Naive thymus-derived CD4-positive, alpha-beta T cell (primary cell): ENCODE data around the gene JMJD6. TPM values are rescaled to one million over a fixed set of nuclear protein-coding genes. Genes with fewer than 3 reads are reported as not detected.

Experiments
- ATAC-seq: fragments of 150-1000 bp; cut with Tn5 transposase; 2 replicates; pipeline ENCODE4 v1.10.0; 2021; ENCODE audit warnings: mild to moderate bottlenecking, moderate library complexity
- CTCF ChIA-PET: fragments of 350-600 bp; sonication (Branson Sonifier 250); formaldehyde crosslinking; loops from one replicate; lab custom pipeline; 2021; ENCODE audit warnings: antibody characterized with exemption; lab: Charles Lee
- POLR2A ChIA-PET: fragments of 350-600 bp; sonication (Branson Sonifier 250); formaldehyde crosslinking; loops from one replicate; lab custom pipeline; 2021; ENCODE audit warnings: antibody characterized with exemption, inconsistent platforms; lab: Charles Lee
- DNase-seq, 9 donors: peaks; one replicate each; pipeline versions ENCODE4 v3.0.0 to v3.0.0-alpha.2; 2020 to 2022; ENCODE audit warnings: mixed read lengths in 1 of 9
- H3K27ac ChIP-seq: one replicate; pipeline ENCODE4 v1.7.0; 2013; ENCODE audit warnings: mild to moderate bottlenecking, low read depth, low read length, moderate library complexity
- H3K27me3 ChIP-seq, 2 donors: one replicate each; pipeline ENCODE4 v1.7.0; 2013; ENCODE audit warnings: low read length in 2 of 2, mild to moderate bottlenecking in 2 of 2, moderate library complexity in 2 of 2; ENCODE audit not compliant: control insufficient read depth in 2 of 2, insufficient read depth in 2 of 2
- H3K36me3 ChIP-seq, 3 experiments: 1 replicate in 2 of 3; 2 replicates in 1 of 3; pipeline ENCODE4 v1.7.0; 2013; ENCODE audit warnings: low read length in 3 of 3, mild to moderate bottlenecking in 3 of 3, moderate library complexity in 1 of 3; ENCODE audit not compliant: insufficient read depth in 3 of 3, control insufficient read depth in 2 of 3
- H3K4me1 ChIP-seq, 2 donors: one replicate each; pipeline ENCODE4 v1.7.0; 2013; ENCODE audit warnings: low read length in 2 of 2, mild to moderate bottlenecking in 2 of 2, moderate library complexity in 1 of 2; ENCODE audit not compliant: control insufficient read depth in 2 of 2, insufficient read depth in 2 of 2
- H3K4me3 ChIP-seq: 2 replicates; pipeline ENCODE4 v1.7.0; 2013; ENCODE audit warnings: mild to moderate bottlenecking, low read length
- H3K9me3 ChIP-seq, 3 experiments: 1 replicate in 2 of 3; 2 replicates in 1 of 3; pipeline ENCODE4 v1.7.0; 2013; ENCODE audit warnings: low read length in 3 of 3; ENCODE audit not compliant: control insufficient read depth in 2 of 3
- H3K27ac Mint-ChIP-seq, 9 donors: one replicate each; pipeline ENCODE4 v1.8.0; 2020 to 2022; ENCODE audit warnings: mixed read lengths in 9 of 9, mild to moderate bottlenecking in 8 of 9, moderate library complexity in 5 of 9, inconsistent platforms in 2 of 9
- H3K27me3 Mint-ChIP-seq, 5 donors: one replicate each; pipeline ENCODE4 v1.8.0; 2021 to 2022; ENCODE audit warnings: mixed read lengths in 5 of 5, mild to moderate bottlenecking in 1 of 5
- H3K36me3 Mint-ChIP-seq, 5 donors: one replicate each; pipeline ENCODE4 v1.8.0; 2020 to 2022; ENCODE audit warnings: mixed read lengths in 5 of 5, mild to moderate bottlenecking in 3 of 5, inconsistent platforms in 1 of 5
- H3K4me1 Mint-ChIP-seq, 7 donors: one replicate each; pipeline ENCODE4 v1.8.0; 2020 to 2022; ENCODE audit warnings: mixed read lengths in 7 of 7, mild to moderate bottlenecking in 3 of 7, inconsistent platforms in 1 of 7
- H3K4me3 Mint-ChIP-seq, 10 donors: one replicate each; pipeline ENCODE4 v1.8.0; 2020 to 2022; ENCODE audit warnings: mild to moderate bottlenecking in 10 of 10, mixed read lengths in 10 of 10, moderate library complexity in 6 of 10, inconsistent platforms in 2 of 10
- H3K9me3 Mint-ChIP-seq, 11 donors: one replicate each; pipeline ENCODE4 v1.8.0; 2020 to 2022; ENCODE audit warnings: mixed read lengths in 11 of 11, mild to moderate bottlenecking in 4 of 11, inconsistent platforms in 1 of 11, moderate library complexity in 1 of 11
- intact Hi-C, 2 donors: fragments of 100-400 bp; cut with micrococcal nuclease; formaldehyde crosslinking; loops; one replicate each; pipeline ENCODE4 v1.15.1; 2023
- polyA plus RNA-seq, 2 donors: library from polyadenylated mRNA; unstranded; fragments of 300-500 nt; fragmentation: Illumina TruSeq; gene quantifications; one replicate each; pipeline ENCODE4 v1.2.3, GENCODE V29; 2021
- total RNA-seq, 6 experiments: library from RNA in 5 of 6; stranded (reverse) in 5 of 6; gene quantifications; 1 replicate in 5 of 6; 2 replicates in 1 of 6; pipeline ENCODE4 v1.2.3 and lab custom pipeline; 2021 to 2026

The JMJD6 gene
- total and polyA plus RNA-seq, 7 experiments from 2014 or later, result 18.5 to 132 (median 45.6) TPM

DNA sequence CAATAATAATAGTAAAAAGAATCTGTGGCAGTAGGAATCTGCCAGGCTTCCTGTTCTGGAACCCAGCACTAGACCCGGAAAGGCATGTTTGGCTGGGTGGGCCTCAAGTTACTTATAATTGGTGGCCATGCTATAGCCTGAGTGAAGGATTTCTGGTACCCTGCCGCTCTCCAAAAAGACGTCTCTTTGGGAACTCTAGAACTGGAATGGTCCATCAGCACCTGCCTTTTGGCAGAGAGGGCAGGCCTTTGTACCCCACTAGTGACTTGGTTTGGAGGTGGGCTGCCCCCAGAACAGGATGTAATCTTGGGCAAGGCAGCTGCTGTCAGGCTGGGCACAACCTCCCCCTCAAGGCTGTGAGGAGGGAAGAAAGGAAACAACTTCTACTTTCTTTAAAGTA lies 53.5 kb downstream of the JMJD6 start:
- H3K9me3 Mint-ChIP-seq, result peaks cover 0 to 4% (median 0%) of the 10 kb centered on the region in 11 donors
- Histone ChIP-seq H3K27me3 (no peaks in the 10 kb centered on the region), H3K4me3 (no peak overlapping the region), H3K4me1 (peaks cover 23 to 29% of the 10 kb centered on the region in 2 donors), H3K36me3 (no peaks in the 10 kb centered on the region), H3K27ac (no peak overlapping the region), H3K9me3 (no peaks in the 10 kb centered on the region)
- H3K4me3 Mint-ChIP-seq, result peak overlapping the region; percentile 81 to 98 (median 92)
- no peak for DNase-seq
- intact Hi-C loops, result loop anchor here (5.0 to 10.0 kb wide), 4 partner anchors 156 to 528 kb away; partner anchors contain the start of genes FOXJ1 (in 1 of the 2), PRPSAP1 (in 1 of the 2) and UBE2O (in 1 of the 2)
- ATAC-seq, result no peak
- peaks cover 0 to 4% (median 0%) of the 10 kb centered on the region in 5 donors for H3K27me3 Mint-ChIP-seq
- H3K36me3 Mint-ChIP-seq, result peaks cover 0 to 9% (median 0%) of the 10 kb centered on the region in 5 donors
- H3K4me1 Mint-ChIP-seq, result peaks cover 20 to 43% (median 31%) of the 10 kb centered on the region in 7 donors
- ChIA-PET CTCF (interaction anchor here (1.2 kb wide), 1 partner anchor 150 kb away, joined by 3 read pairs; no protein-coding TSS in a partner anchor), POLR2A (interaction anchor here (1.4 to 1.7 kb wide), 2 partner anchors 8 to 15 kb away, joined by 3 to 6 read pairs; no protein-coding TSS in a partner anchor)
- H3K27ac Mint-ChIP-seq, result peak overlapping the region in 8 of 9 donors; percentile 88 to 99 (median 97)

DNA sequence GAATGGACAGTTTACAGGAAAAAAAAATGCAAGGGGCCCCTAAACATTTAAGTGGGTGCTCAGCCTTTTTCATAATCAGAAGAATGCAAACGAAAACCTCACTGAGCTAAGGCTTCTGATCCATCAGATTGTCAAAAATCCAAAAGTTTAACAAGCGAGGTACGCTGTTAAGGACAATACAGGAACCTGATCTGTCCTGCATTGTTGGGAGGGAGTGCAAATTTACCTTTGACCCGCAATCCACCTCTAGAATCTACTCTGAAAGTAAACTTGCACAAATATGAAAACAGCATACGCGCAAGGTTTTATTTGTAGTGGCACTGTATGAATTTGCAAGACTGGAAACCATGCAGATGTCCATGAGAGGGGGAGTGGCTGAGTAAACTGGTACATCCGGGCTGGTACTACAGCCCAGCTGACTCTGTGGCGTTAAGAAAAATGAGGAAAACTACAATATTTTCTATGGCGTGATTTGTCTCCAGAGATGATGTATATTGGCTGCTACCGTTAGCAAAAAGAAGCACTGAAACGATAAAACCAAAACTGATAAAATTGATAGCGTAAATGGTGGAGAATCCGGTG lies 54.0 kb downstream of the JMJD6 start:
- no peaks in the 10 kb centered on the region for H3K9me3 ChIP-seq
- peak overlapping the region; percentile 81 to 98 (median 92) for H3K4me3 Mint-ChIP-seq
- no peaks in the 10 kb centered on the region for H3K27me3 ChIP-seq
- peaks cover 0 to 8% (median 0%) of the 10 kb centered on the region in 5 donors for H3K27me3 Mint-ChIP-seq
- peak overlapping the region; percentile 76 for H3K4me3 ChIP-seq
- H3K27ac Mint-ChIP-seq, result peak overlapping the region; percentile 88 to 99 (median 96)
- no peak for ATAC-seq
- intact Hi-C loops, result loop anchor here (5.0 to 10.0 kb wide), 4 partner anchors 155 to 528 kb away; partner anchors contain the start of genes FOXJ1 (in 1 of the 2), PRPSAP1 (in 1 of the 2) and UBE2O (in 1 of the 2)
- CTCF ChIA-PET, result interaction anchor here (0.6 to 2.3 kb wide), 3 partner anchors 49 to 149 kb away, joined by 6 to 7 read pairs (median 7); no protein-coding TSS in a partner anchor
- no peaks in the 10 kb centered on the region for H3K36me3 ChIP-seq
- H3K4me1 ChIP-seq, result peaks cover 19 to 26% of the 10 kb centered on the region in 2 donors
- DNase-seq, result peak in 1 of 9 donors; percentile 10
- H3K9me3 Mint-ChIP-seq, result peaks cover 0 to 4% (median 0%) of the 10 kb centered on the region in 11 donors
- peak overlapping the region; percentile 84 for H3K27ac ChIP-seq
- H3K36me3 Mint-ChIP-seq, result peaks cover 0 to 9% (median 0%) of the 10 kb centered on the region in 5 donors
- H3K4me1 Mint-ChIP-seq, result peaks cover 20 to 43% (median 31%) of the 10 kb centered on the region in 7 donors
- POLR2A ChIA-PET, result interaction anchor here (0.6 to 3.2 kb wide), 20 partner anchors 9 to 538 kb away, joined by 3 to 23 read pairs (median 4); partner anchors contain the start of genes METTL23, MXRA7, SRSF2 and ST6GALNAC1

DNA sequence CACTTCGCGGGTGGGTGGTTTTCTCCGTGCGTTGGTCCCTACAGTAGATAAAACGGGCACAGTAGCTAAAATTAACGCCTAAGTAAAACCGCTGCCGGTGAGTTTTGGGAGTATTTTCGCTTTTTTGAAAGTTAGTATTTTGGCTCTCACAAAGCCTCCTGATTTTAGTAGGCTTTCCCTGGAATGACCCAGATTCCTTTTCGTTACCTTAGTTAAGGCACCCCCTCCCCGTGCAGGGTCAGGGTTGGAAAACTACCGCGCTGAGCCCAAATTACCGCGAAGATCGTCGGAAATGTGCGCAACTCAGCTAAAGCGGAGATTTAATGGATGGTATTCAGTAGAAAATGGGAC lies 54.5 kb downstream of the JMJD6 start:
- peaks cover 20 to 43% (median 31%) of the 10 kb centered on the region in 7 donors for H3K4me1 Mint-ChIP-seq
- peaks cover 0 to 4% (median 0%) of the 10 kb centered on the region in 11 donors for H3K9me3 Mint-ChIP-seq

DNA sequence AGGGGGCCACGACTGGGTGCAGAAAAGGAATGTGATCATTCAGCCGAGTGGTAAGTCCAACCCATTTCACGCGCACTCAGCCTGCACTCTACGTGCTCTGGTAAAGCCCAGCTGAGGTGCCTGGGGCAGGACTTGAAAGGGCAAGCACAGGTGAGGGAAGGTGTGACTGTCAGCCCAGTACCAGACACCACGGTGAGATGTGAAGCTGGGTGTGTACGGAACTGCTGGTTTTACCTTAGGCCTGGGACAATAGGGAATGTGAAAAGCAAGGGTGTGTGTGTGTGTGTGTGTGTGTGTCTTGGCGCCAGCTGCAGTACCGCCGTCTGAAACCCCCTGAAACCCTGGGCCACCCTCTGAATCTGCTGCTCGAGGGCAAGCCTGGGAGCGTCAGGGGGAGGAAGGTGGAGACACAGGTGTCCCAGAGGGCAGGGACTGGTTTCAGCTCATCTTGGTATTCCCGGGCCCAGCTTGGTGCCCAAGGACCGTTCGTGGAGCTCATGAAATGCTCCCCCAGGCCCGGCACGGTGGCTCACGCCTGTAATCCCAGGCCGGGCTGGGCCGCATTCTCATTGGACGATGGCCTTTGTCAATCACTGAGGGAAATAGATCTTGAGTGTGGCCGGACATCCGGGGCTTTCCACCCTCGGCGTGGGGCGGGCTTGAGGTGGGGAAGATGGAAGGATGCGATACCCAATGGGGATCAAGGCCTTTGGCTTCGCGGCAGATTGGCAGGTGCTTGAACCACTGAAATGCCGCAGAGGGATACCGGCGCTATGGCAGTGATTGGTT lies 55.1 kb downstream of the JMJD6 start:
- H3K27me3 ChIP-seq, result no peaks in the 10 kb centered on the region
- ATAC-seq (peak; percentile 99), DNase-seq (peak; percentile 90 to 99 (median 98))
- POLR2A ChIA-PET, result interaction anchor here (0.6 to 3.2 kb wide), 22 partner anchors 10 to 537 kb away, joined by 3 to 23 read pairs (median 5); partner anchors contain the start of genes METTL23, MXRA7, SRSF2 and ST6GALNAC1
- CTCF ChIA-PET, result interaction anchor here (1.0 to 2.3 kb wide), 3 partner anchors 29 to 113 kb away, joined by 3 to 7 read pairs (median 7); no protein-coding TSS in a partner anchor
- peaks cover 19 to 26% of the 10 kb centered on the region in 2 donors for H3K4me1 ChIP-seq
- peak overlapping the region; percentile 84 for H3K27ac ChIP-seq
- H3K36me3 ChIP-seq, result no peaks in the 10 kb centered on the region
- peak overlapping the region; percentile 81 to 98 (median 92) for H3K4me3 Mint-ChIP-seq
- peak overlapping the region; percentile 88 to 99 (median 96) for H3K27ac Mint-ChIP-seq
- H3K9me3 Mint-ChIP-seq, result peaks cover 0 to 4% (median 0%) of the 10 kb centered on the region in 11 donors
- peak overlapping the region; percentile 76 for H3K4me3 ChIP-seq
- no peaks in the 10 kb centered on the region for H3K9me3 ChIP-seq
- H3K27me3 Mint-ChIP-seq, result peaks cover 0 to 10% (median 0%) of the 10 kb centered on the region in 5 donors
- H3K4me1 Mint-ChIP-seq, result peaks cover 20 to 43% (median 31%) of the 10 kb centered on the region in 7 donors
- H3K36me3 Mint-ChIP-seq, result peaks cover 0 to 9% (median 0%) of the 10 kb centered on the region in 5 donors
- intact Hi-C loops, result loop anchor here (1.0 to 10.0 kb wide), 14 partner anchors 39 to 693 kb away; partner anchors contain the start of genes JMJD6 (in 2 of the 2), METTL23 (in 2 of the 2), SRSF2 (in 2 of the 2) and UBE2O (in 2 of the 2)

More for the DNA sequence above, 54.5 kb downstream of the JMJD6 start:
- ATAC-seq, result no peak
- Mint-ChIP-seq H3K4me3 (peak overlapping the region; percentile 81 to 98 (median 92)), H3K36me3 (peaks cover 0 to 9% (median 0%) of the 10 kb centered on the region in 5 donors), H3K27me3 (peaks cover 0 to 10% (median 0%) of the 10 kb centered on the region in 5 donors), H3K27ac (peak overlapping the region; percentile 88 to 99 (median 96))
- Histone ChIP-seq H3K27me3 (no peaks in the 10 kb centered on the region), H3K9me3 (no peaks in the 10 kb centered on the region), H3K4me3 (peak overlapping the region; percentile 76), H3K36me3 (no peaks in the 10 kb centered on the region), H3K4me1 (peaks cover 19 to 26% of the 10 kb centered on the region in 2 donors), H3K27ac (peak overlapping the region; percentile 84)
- POLR2A ChIA-PET, result interaction anchor here (0.6 to 3.2 kb wide), 25 partner anchors 9 to 538 kb away, joined by 3 to 23 read pairs (median 4); partner anchors contain the start of genes METTL23, MXRA7, SRSF2 and ST6GALNAC1
- DNase-seq, result no peak
- CTCF ChIA-PET, result interaction anchor here (0.6 to 2.3 kb wide), 3 partner anchors 48 to 149 kb away, joined by 6 to 7 read pairs (median 7); no protein-coding TSS in a partner anchor
- intact Hi-C loops, result loop anchor here (1.0 to 10.0 kb wide), 14 partner anchors 38 to 693 kb away; partner anchors contain the start of genes JMJD6 (in 2 of the 2), METTL23 (in 2 of the 2), SRSF2 (in 2 of the 2) and UBE2O (in 2 of the 2)

DNA sequence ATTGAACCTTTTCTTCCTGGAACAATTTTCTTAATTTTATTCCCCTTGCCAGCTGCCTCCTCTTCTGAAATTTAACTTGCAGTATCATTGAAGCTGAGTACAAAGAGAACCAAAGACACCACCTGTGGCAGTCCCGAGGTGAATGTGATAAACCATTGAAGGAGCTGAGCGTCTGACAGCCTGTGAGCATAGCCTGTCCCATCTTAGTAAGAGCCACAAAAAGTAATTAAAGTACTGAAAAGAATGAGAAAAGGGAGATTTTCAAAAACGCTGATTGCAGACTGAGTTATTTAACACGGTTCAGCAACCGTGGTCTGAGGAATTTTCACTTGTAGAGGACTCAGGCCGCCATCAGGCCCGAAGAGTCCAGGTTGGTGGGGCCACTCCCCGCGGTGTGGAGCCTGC lies 55.7 kb downstream of the JMJD6 start:
- H3K36me3 Mint-ChIP-seq, result peaks cover 0 to 9% (median 0%) of the 10 kb centered on the region in 5 donors
- H3K27me3 ChIP-seq, result no peaks in the 10 kb centered on the region
- H3K9me3 ChIP-seq, result no peaks in the 10 kb centered on the region
- DNase-seq (peak in 2 of 9 donors; percentile 5 to 31), ATAC-seq (no peak)
- intact Hi-C loops, result loop anchor here (1.0 to 10.0 kb wide), 14 partner anchors 40 to 692 kb away; partner anchors contain the start of genes JMJD6 (in 2 of the 2), METTL23 (in 2 of the 2), SRSF2 (in 2 of the 2) and UBE2O (in 2 of the 2)
- H3K4me3 ChIP-seq, result peak overlapping the region; percentile 43
- peak overlapping the region; percentile 80 for H3K27ac ChIP-seq
- peak overlapping the region; percentile 81 to 98 (median 92) for H3K4me3 Mint-ChIP-seq
- CTCF ChIA-PET, result interaction anchor here (0.6 to 2.3 kb wide), 3 partner anchors 28 to 112 kb away, joined by 3 to 7 read pairs (median 3); no protein-coding TSS in a partner anchor
- peak overlapping the region; percentile 88 to 99 (median 96) for H3K27ac Mint-ChIP-seq
- POLR2A ChIA-PET, result interaction anchor here (0.5 to 3.2 kb wide), 15 partner anchors 10 to 433 kb away, joined by 3 to 23 read pairs (median 5); partner anchors contain the start of genes METTL23, MXRA7 and ST6GALNAC1
- peaks cover 20 to 43% (median 31%) of the 10 kb centered on the region in 7 donors for H3K4me1 Mint-ChIP-seq
- no peaks in the 10 kb centered on the region for H3K36me3 ChIP-seq
- peaks cover 19 to 26% of the 10 kb centered on the region in 2 donors for H3K4me1 ChIP-seq
- peaks cover 0 to 4% (median 0%) of the 10 kb centered on the region in 11 donors for H3K9me3 Mint-ChIP-seq
- peaks cover 0 to 12% (median 0%) of the 10 kb centered on the region in 5 donors for H3K27me3 Mint-ChIP-seq
